ENCODE measurements around the gene ZFPM1.

ZFPM1 gene

GRCh38 chr16:88522276-88522949 lies 69.3 kb downstream of the ZFPM1 start:
- no peak overlapping the region for H3K27ac ChIP-seq
- DNase-seq (ENCODE audit: low read depth, low spot score): no peak

- no peak overlapping the region for H3K27ac ChIP-seq
- DNase-seq (ENCODE audit: low read depth, low spot score): no peak
Observed at GRCh38 chr16:88523309-88524161, 70.5 kb downstream of the ZFPM1 start.

DNA sequence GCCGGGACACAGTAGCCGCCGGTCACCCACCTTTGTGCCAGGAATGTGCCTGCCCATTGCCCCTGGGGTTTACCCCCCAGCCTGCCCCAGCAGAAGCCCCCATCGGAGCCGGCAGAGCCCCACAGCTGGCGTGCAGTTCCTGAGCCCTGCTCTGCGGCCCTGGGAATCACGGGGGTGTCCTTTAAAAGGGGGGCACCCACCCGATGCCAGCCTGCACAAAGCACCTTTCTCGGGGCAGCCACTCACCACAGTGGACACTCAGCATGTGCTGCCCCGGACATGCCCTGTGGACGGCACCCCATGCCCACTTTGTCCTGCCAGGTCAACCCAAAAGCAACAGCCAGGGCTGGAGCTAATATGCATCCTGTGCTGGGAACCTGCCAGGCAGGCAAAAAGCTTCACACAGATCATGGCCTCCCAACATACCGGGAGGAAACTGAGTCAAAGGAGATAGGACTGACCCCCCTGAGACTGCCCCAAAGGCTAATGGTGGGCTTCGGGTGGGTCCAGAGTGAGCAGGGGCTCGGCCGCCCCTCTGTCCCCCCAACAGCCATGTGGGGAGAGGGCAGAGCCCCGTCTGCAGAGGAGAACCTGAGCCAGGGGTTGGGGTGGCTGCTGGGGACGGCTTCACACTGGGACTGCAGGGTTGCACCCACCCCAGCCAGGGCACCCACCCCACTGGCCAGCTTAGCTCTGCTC lies 71.3 kb downstream of the ZFPM1 start:
- DNase-seq (ENCODE audit: low read depth, low spot score): no peak
- no peak overlapping the region for H3K27ac ChIP-seq

DNA sequence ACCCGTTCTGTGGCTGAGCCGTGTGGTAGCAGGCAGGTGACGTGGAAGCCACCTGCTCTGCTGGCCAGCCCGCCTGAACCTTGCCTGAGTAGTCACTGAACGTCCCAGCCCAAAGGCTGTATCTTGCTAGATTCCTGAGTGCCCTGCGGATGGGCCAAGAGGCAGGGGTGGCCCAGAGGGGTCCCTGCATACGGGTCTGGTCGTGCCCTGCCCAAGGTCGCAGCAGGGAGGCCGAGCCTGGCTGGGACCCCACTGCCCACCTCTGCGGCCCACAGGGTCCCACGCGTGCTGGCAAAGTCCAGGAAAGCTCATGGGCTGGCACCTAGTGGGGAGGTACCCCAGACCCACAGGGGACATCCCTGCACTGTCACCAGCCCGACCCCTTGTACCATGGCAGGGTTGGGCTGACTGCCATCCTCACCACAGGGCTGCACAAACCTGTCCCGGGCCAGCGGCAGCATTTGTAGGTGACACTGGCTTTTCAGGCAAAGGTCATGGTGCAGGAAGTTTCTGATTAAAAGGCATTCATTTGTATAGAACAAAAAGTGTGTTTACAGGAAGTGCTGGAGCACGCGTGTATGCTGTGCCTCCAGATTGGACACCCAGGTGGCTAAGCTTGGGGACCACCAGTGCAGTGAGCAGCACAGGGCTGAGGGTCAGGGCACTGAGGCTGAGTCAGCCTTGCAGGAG lies 72.0 kb downstream of the ZFPM1 start:
- H3K27ac ChIP-seq: no peak overlapping the region
- no peak for DNase-seq (ENCODE audit: low read depth, low spot score)

GRCh38 chr16:88525663-88525990 lies 72.5 kb downstream of the ZFPM1 start:
- H3K27ac ChIP-seq: no peak overlapping the region
- no peak for DNase-seq (ENCODE audit: low read depth, low spot score)

GRCh38 chr16:88526008-88526905 lies 73.2 kb downstream of the ZFPM1 start:
- DNase-seq (ENCODE audit: low read depth, low spot score): no peak
- no peak overlapping the region for H3K27ac ChIP-seq

DNA sequence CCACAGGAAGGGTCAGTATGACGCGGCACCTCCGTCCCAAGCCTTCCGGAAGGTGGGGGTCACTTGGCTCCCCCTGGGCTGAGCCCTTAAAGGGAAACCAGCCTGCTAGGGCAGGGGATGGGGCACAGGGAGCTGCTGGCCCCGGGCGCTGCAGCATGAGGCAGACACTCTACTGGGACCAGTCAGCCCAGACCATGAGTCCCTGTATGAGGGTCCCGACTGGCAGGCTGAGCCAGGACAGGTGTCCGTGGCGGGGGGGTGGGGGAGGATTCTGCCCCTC lies 73.8 kb downstream of the ZFPM1 start:
- DNase-seq (ENCODE audit: low read depth, low spot score): no peak

GRCh38 chr16:88527186-88527936 lies 74.3 kb downstream of the ZFPM1 start:
- H3K27ac ChIP-seq: no peak overlapping the region
- no peak for DNase-seq (ENCODE audit: low read depth, low spot score)

More for the DNA sequence above, 73.8 kb downstream of the ZFPM1 start:
- H3K27ac ChIP-seq: no peak overlapping the region

DNA sequence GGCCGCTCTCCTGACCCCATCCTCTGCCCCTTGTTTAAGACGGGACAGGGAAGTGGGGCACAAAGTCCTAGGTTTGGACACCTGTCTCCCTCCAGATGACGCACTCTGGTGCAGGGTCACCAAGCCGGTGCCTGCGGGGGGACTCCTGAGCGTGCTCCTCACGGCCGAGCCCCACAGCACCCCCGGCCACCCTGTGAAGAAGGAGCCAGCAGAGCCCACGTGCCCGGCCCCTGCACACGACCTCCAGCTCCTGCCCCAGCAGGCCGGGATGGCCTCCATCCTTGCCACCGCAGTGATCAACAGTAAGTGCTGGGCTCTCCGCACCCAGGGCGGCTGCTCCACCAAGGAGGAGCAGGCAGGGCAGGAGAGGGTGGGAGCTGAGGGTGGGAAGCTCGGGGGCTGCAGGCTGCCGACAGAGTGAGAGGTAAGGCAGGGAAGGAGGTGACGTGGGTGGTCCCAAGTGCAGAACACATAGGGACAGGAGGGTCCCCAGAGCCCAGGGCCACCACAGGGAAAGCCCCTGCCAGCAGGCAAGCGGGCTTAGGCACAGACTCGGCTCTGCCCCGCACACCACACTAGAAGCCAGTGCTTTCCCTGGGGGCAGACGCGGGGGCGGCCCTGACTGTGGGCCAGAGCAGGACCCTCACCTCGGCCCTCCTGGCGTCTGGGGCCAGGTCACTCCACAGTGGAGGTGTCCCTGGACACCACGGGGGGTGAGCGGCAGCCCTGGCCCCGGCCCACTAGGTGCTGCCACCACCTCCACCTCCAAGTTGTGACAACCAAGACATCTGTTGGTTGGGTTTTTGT lies 75.1 kb downstream of the ZFPM1 start:
- DNase-seq (ENCODE audit: low read depth, low spot score): no peak
- H3K27ac ChIP-seq: no peak overlapping the region

- H3K27ac ChIP-seq: no peak overlapping the region
- DNase-seq (ENCODE audit: low read depth, low spot score): no peak
Observed at GRCh38 chr16:88528902-88529318, 75.8 kb downstream of the ZFPM1 start.

- DNase-seq (ENCODE audit: low read depth, low spot score): no peak
- no peak overlapping the region for H3K27ac ChIP-seq
Observed at GRCh38 chr16:88529596-88529995, 76.5 kb downstream of the ZFPM1 start.

GRCh38 chr16:88530051-88530857 lies 77.2 kb downstream of the ZFPM1 start:
- H3K27ac ChIP-seq: no peak overlapping the region
- no peak for DNase-seq (ENCODE audit: low read depth, low spot score)

- H3K27ac ChIP-seq: no peak overlapping the region
- no peak for DNase-seq (ENCODE audit: low read depth, low spot score)
Observed at GRCh38 chr16:88530858-88531203, 77.8 kb downstream of the ZFPM1 start.

- no peak for DNase-seq (ENCODE audit: low read depth, low spot score)
- H3K27ac ChIP-seq: no peak overlapping the region
Observed at GRCh38 chr16:88531346-88531745, 78.3 kb downstream of the ZFPM1 start.

GRCh38 chr16:88531931-88532433 lies 78.9 kb downstream of the ZFPM1 start:
- H3K27ac ChIP-seq: no peak overlapping the region
- DNase-seq (ENCODE audit: low read depth, low spot score): no peak

DNA sequence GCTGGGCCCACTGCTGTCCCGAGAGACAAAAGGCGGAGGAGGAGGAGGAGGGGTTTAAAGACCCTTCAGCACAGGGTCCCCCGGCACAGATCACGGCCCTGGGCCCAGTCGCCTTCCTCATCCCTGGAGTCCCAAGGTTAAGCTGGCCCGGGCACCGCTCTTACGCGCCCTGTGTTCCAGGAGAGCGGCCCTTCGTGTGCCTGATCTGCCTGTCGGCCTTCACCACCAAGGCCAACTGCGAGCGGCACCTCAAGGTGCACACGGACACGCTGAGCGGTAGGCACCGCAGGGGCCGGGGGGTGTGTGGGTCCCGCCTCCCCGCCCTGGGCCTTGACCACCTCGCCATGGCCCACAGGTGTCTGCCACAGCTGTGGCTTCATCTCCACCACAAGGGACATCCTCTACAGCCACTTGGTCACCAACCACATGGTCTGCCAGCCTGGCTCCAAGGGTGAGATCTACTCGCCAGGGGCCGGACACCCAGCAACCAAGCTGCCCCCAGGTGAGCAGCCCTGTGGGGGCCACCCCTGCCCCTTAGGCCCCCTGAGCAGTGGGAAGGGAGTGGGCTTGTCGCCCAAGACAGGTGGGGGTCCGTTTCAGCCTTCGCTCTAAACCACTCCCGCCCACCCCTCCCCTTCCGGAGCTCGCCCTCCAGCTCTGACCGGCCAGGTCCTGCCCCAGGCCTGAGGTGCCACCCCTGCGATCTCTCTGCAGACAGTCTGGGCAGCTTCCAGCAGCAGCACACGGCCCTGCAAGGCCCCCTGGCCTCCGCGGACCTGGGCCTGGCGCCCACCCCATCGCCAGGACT lies 79.6 kb downstream of the ZFPM1 start:
- no peak for DNase-seq (ENCODE audit: low read depth, low spot score)

More for the DNA sequence above, 79.6 kb downstream of the ZFPM1 start:
- H3K27ac ChIP-seq: no peak overlapping the region
